Measurements from ENCODE around the gene PRRT4. TPM values are rescaled to one million over a fixed set of nuclear protein-coding genes. Genes with fewer than 3 reads are reported as not detected.

Gene PRRT4
- total and polyA plus RNA-seq, 5 donors from 2014 or later, result 0.06 to 0.42 TPM; not detected in 3

DNA sequence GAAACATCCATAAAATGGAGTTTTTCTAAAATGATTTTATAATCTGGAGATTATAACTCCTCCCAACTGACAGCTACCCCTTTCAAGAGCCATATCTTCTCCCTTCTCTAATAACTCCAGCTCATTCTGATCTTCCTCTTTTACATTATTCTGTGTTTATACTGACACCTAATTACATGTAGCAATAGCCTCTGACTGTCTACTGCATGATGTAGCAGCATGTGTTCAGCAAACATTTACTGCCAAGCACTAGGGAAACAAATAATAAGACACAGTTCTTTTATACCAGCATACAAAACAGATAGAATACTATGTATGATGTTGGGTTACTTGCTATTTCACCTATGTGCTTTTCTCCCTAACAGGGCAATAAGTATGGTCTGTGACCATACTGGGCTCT lies 38.5 kb downstream of the PRRT4 start:
- Histone ChIP-seq H3K9me3 (ENCODE audit: control insufficient read depth in 2 of 2, low read length in 2 of 2) (no peaks in the 10 kb centered on the region), H3K4me1 (ENCODE audit: control insufficient read depth, insufficient read depth, low read length, poor library complexity, severe bottlenecking) (no peaks in the 10 kb centered on the region), H3K36me3 (ENCODE audit: control insufficient read depth, insufficient read depth, low read length) (peaks cover 73% of the 10 kb centered on the region), H3K4me3 (ENCODE audit: low read depth, low read length) (no peak overlapping the region), H3K27me3 (ENCODE audit: control insufficient read depth, insufficient read depth, low read length) (no peaks in the 10 kb centered on the region), H3K27ac (ENCODE audit: insufficient read depth, low read length, poor library complexity, severe bottlenecking) (no peak overlapping the region)
- H3K27ac Mint-ChIP-seq, result peak overlapping the region in 1 of 3 donors; percentile 75
- no peaks in the 10 kb centered on the region for H3K27me3 Mint-ChIP-seq
- no peaks in the 10 kb centered on the region for H3K9me3 Mint-ChIP-seq
- peaks cover 5 to 20% (median 10%) of the 10 kb centered on the region in 4 donors for H3K4me1 Mint-ChIP-seq
- peaks cover 41% of the 10 kb centered on the region for H3K36me3 Mint-ChIP-seq
- ATAC-seq (ENCODE audit: low read depth in 2 of 2) (no peak), DNase-seq (no peak)
- H3K4me3 Mint-ChIP-seq, result no peak overlapping the region

- Mint-ChIP-seq H3K9me3 (peaks cover 0 to 1% (median 0%) of the 10 kb centered on the region in 7 donors), H3K4me1 (peaks cover 5 to 20% (median 10%) of the 10 kb centered on the region in 4 donors), H3K27me3 (no peaks in the 10 kb centered on the region), H3K4me3 (no peak overlapping the region), H3K36me3 (peaks cover 46% of the 10 kb centered on the region), H3K27ac (peak overlapping the region in 1 of 3 donors; percentile 43)
- Histone ChIP-seq H3K27ac (ENCODE audit: insufficient read depth, low read length, poor library complexity, severe bottlenecking) (no peak overlapping the region), H3K4me1 (ENCODE audit: control insufficient read depth, insufficient read depth, low read length, poor library complexity, severe bottlenecking) (no peaks in the 10 kb centered on the region), H3K36me3 (ENCODE audit: control insufficient read depth, insufficient read depth, low read length) (peaks cover 75% of the 10 kb centered on the region), H3K9me3 (ENCODE audit: control insufficient read depth in 2 of 2, low read length in 2 of 2) (no peaks in the 10 kb centered on the region), H3K27me3 (ENCODE audit: control insufficient read depth, insufficient read depth, low read length) (no peaks in the 10 kb centered on the region), H3K4me3 (ENCODE audit: low read depth, low read length) (no peak overlapping the region)
- ATAC-seq (ENCODE audit: low read depth in 2 of 2) (peak; percentile 53 to 60), DNase-seq (peak in 2 of 3 donors; percentile 5 to 64)
Observed at GRCh38 chr7:128322040-128322643, 39.3 kb downstream of the PRRT4 start.

DNA sequence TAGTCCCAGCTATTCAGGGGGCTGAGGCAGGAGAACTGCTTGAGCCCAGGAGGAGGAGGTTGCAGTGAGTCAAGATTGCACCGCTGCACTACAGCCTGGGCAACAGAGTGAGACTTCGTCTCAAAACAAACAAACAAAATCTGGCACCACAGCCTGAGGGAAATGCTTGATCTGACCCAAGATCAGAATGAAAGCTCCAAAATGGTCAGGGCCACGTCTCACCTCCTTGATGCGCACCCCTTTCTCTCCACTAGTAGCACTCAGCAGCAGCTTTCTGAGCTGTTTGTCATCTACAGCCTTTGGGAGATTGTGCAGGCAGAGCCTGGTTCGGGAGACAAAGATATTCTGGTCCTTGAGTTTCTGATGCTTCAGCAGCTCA lies 40.5 kb downstream of the PRRT4 start:
- peak overlapping the region; percentile 43 to 82 (median 76) for H3K27ac Mint-ChIP-seq
- no peaks in the 10 kb centered on the region for H3K9me3 ChIP-seq (ENCODE audit: control insufficient read depth in 2 of 2, low read length in 2 of 2)
- H3K4me3 Mint-ChIP-seq, result no peak overlapping the region
- no peaks in the 10 kb centered on the region for H3K27me3 Mint-ChIP-seq
- peaks cover 81% of the 10 kb centered on the region for H3K36me3 ChIP-seq (ENCODE audit: control insufficient read depth, insufficient read depth, low read length)
- ATAC-seq (ENCODE audit: low read depth in 2 of 2), result no peak
- no peak overlapping the region for H3K27ac ChIP-seq (ENCODE audit: insufficient read depth, low read length, poor library complexity, severe bottlenecking)
- no peaks in the 10 kb centered on the region for H3K27me3 ChIP-seq (ENCODE audit: control insufficient read depth, insufficient read depth, low read length)
- DNase-seq, result no peak
- H3K9me3 Mint-ChIP-seq, result peaks cover 0 to 1% (median 0%) of the 10 kb centered on the region in 7 donors
- no peaks in the 10 kb centered on the region for H3K4me1 ChIP-seq (ENCODE audit: control insufficient read depth, insufficient read depth, low read length, poor library complexity, severe bottlenecking)
- no peak overlapping the region for H3K4me3 ChIP-seq (ENCODE audit: low read depth, low read length)
- peaks cover 5 to 20% (median 10%) of the 10 kb centered on the region in 4 donors for H3K4me1 Mint-ChIP-seq
- H3K36me3 Mint-ChIP-seq, result peaks cover 51% of the 10 kb centered on the region

DNA sequence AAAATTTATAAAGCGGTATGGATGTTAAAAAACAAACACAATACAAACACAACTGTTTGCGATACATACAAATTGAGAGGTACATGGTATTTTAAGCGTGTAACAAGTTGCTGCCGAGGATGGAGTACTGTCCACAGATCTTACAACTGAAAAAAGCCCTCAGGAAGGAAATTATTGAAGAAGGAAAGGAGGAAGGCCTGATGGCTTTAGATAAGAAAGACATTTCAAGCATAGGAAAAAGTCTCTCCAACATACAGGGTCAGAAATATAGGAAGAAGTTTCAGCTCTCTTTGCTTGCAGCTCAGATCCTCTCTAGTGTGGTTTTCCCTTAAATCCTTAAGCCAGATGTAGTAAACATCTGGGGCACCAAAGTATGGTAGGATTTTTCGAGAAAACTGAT lies 42.8 kb downstream of the PRRT4 start:
- no peaks in the 10 kb centered on the region for H3K4me1 ChIP-seq (ENCODE audit: control insufficient read depth, insufficient read depth, low read length, poor library complexity, severe bottlenecking)
- H3K4me3 ChIP-seq (ENCODE audit: low read depth, low read length), result no peak overlapping the region
- Mint-ChIP-seq H3K27ac (peak overlapping the region in 2 of 3 donors; percentile 3 to 24), H3K9me3 (peaks cover 0 to 1% (median 0%) of the 10 kb centered on the region in 7 donors), H3K4me1 (peaks cover 5 to 20% (median 9%) of the 10 kb centered on the region in 4 donors), H3K27me3 (no peaks in the 10 kb centered on the region), H3K36me3 (peaks cover 56% of the 10 kb centered on the region), H3K4me3 (no peak overlapping the region)
- DNase-seq (no peak), ATAC-seq (ENCODE audit: low read depth in 2 of 2) (no peak)
- H3K27me3 ChIP-seq (ENCODE audit: control insufficient read depth, insufficient read depth, low read length), result no peaks in the 10 kb centered on the region
- H3K36me3 ChIP-seq (ENCODE audit: control insufficient read depth, insufficient read depth, low read length), result peaks cover 81% of the 10 kb centered on the region
- H3K27ac ChIP-seq (ENCODE audit: insufficient read depth, low read length, poor library complexity, severe bottlenecking), result no peak overlapping the region
- H3K9me3 ChIP-seq (ENCODE audit: control insufficient read depth in 2 of 2, low read length in 2 of 2), result no peaks in the 10 kb centered on the region

GRCh38 chr7:128311013-128311412 lies 50.5 kb downstream of the PRRT4 start:
- Histone ChIP-seq H3K36me3 (ENCODE audit: control insufficient read depth, insufficient read depth, low read length) (peaks cover 81% of the 10 kb centered on the region), H3K9me3 (ENCODE audit: control insufficient read depth in 2 of 2, low read length in 2 of 2) (no peaks in the 10 kb centered on the region), H3K4me3 (ENCODE audit: low read depth, low read length) (no peak overlapping the region), H3K4me1 (ENCODE audit: control insufficient read depth, insufficient read depth, low read length, poor library complexity, severe bottlenecking) (no peaks in the 10 kb centered on the region), H3K27ac (ENCODE audit: insufficient read depth, low read length, poor library complexity, severe bottlenecking) (no peak overlapping the region), H3K27me3 (ENCODE audit: control insufficient read depth, insufficient read depth, low read length) (no peaks in the 10 kb centered on the region)
- Mint-ChIP-seq H3K4me3 (no peak overlapping the region), H3K4me1 (peaks cover 0 to 3% (median 0%) of the 10 kb centered on the region in 4 donors), H3K36me3 (peaks cover 70% of the 10 kb centered on the region), H3K27me3 (no peaks in the 10 kb centered on the region), H3K27ac (no peak overlapping the region), H3K9me3 (no peaks in the 10 kb centered on the region)
- no peak for ATAC-seq (ENCODE audit: low read depth in 2 of 2)
- DNase-seq, result no peak

- H3K27ac ChIP-seq (ENCODE audit: insufficient read depth, low read length, poor library complexity, severe bottlenecking), result no peak overlapping the region
- DNase-seq, result no peak
- Mint-ChIP-seq H3K4me3 (no peak overlapping the region), H3K36me3 (peaks cover 71% of the 10 kb centered on the region), H3K4me1 (peaks cover 0 to 3% (median 0%) of the 10 kb centered on the region in 4 donors), H3K9me3 (no peaks in the 10 kb centered on the region), H3K27ac (no peak overlapping the region), H3K27me3 (no peaks in the 10 kb centered on the region)
- H3K27me3 ChIP-seq (ENCODE audit: control insufficient read depth, insufficient read depth, low read length), result no peaks in the 10 kb centered on the region
- ATAC-seq (ENCODE audit: low read depth in 2 of 2), result no peak
- no peak overlapping the region for H3K4me3 ChIP-seq (ENCODE audit: low read depth, low read length)
- H3K4me1 ChIP-seq (ENCODE audit: control insufficient read depth, insufficient read depth, low read length, poor library complexity, severe bottlenecking), result no peaks in the 10 kb centered on the region
- peaks cover 81% of the 10 kb centered on the region for H3K36me3 ChIP-seq (ENCODE audit: control insufficient read depth, insufficient read depth, low read length)
- no peaks in the 10 kb centered on the region for H3K9me3 ChIP-seq (ENCODE audit: control insufficient read depth in 2 of 2, low read length in 2 of 2)
Observed at GRCh38 chr7:128310499-128310898, 51.0 kb downstream of the PRRT4 start.

DNA sequence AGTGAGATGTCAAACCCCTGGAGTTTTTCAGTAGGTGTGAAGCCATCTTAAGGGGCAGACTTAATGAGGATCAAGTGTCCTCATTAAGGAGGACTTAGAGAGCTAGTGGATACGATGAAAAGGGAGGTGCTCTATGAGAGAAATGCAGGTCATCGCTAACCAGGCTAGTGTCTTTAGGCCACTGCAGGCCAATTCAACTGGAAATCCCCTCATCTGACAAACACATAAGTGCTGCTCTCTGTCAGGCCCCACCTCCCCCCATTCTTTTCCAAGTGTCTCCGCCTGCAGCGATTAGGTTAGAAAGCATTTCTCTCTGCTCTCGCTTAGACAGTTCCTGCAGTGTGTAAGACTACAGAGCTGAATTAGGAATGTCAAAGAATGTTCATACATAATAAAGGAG lies 51.5 kb downstream of the PRRT4 start:
- H3K27me3 Mint-ChIP-seq, result no peaks in the 10 kb centered on the region
- no peaks in the 10 kb centered on the region for H3K4me1 ChIP-seq (ENCODE audit: control insufficient read depth, insufficient read depth, low read length, poor library complexity, severe bottlenecking)
- no peak overlapping the region for H3K27ac ChIP-seq (ENCODE audit: insufficient read depth, low read length, poor library complexity, severe bottlenecking)
- DNase-seq (no peak), ATAC-seq (ENCODE audit: low read depth in 2 of 2) (no peak)
- no peaks in the 10 kb centered on the region for H3K27me3 ChIP-seq (ENCODE audit: control insufficient read depth, insufficient read depth, low read length)
- no peak overlapping the region for H3K27ac Mint-ChIP-seq
- no peaks in the 10 kb centered on the region for H3K9me3 Mint-ChIP-seq
- H3K4me3 Mint-ChIP-seq, result no peak overlapping the region
- H3K36me3 ChIP-seq (ENCODE audit: control insufficient read depth, insufficient read depth, low read length), result peaks cover 79% of the 10 kb centered on the region
- no peak overlapping the region for H3K4me3 ChIP-seq (ENCODE audit: low read depth, low read length)
- peaks cover 71% of the 10 kb centered on the region for H3K36me3 Mint-ChIP-seq
- H3K4me1 Mint-ChIP-seq, result peaks cover 0 to 3% (median 0%) of the 10 kb centered on the region in 4 donors
- no peaks in the 10 kb centered on the region for H3K9me3 ChIP-seq (ENCODE audit: control insufficient read depth in 2 of 2, low read length in 2 of 2)

DNA sequence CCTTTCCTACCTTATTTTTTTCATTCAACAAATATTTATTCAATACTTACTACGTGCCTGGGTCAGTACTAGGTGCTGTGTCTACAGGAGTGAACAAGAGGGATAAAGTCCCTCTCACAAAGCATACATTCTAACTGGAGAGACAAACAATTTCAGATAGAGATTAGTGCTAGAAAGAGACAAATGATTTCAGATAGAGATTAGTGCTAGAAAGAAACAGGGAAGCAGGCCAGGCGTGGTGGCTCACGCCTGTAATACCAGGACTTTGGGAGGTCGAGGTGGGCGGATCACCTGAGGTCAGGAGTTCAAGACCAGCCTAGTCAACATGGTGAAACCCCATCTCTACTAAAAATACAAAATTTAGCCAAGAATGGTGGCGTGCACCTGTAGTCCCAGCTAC lies 52.4 kb downstream of the PRRT4 start:
- Histone ChIP-seq H3K36me3 (ENCODE audit: control insufficient read depth, insufficient read depth, low read length) (peaks cover 75% of the 10 kb centered on the region), H3K27me3 (ENCODE audit: control insufficient read depth, insufficient read depth, low read length) (no peaks in the 10 kb centered on the region), H3K4me1 (ENCODE audit: control insufficient read depth, insufficient read depth, low read length, poor library complexity, severe bottlenecking) (no peaks in the 10 kb centered on the region), H3K4me3 (ENCODE audit: low read depth, low read length) (no peak overlapping the region), H3K9me3 (ENCODE audit: control insufficient read depth in 2 of 2, low read length in 2 of 2) (no peaks in the 10 kb centered on the region), H3K27ac (ENCODE audit: insufficient read depth, low read length, poor library complexity, severe bottlenecking) (no peak overlapping the region)
- no peak for ATAC-seq (ENCODE audit: low read depth in 2 of 2)
- H3K4me3 Mint-ChIP-seq, result no peak overlapping the region
- peaks cover 67% of the 10 kb centered on the region for H3K36me3 Mint-ChIP-seq
- peaks cover 0 to 3% (median 0%) of the 10 kb centered on the region in 4 donors for H3K4me1 Mint-ChIP-seq
- DNase-seq, result no peak
- no peaks in the 10 kb centered on the region for H3K27me3 Mint-ChIP-seq
- H3K27ac Mint-ChIP-seq, result peak overlapping the region in 1 of 3 donors; percentile 11
- H3K9me3 Mint-ChIP-seq, result no peaks in the 10 kb centered on the region

Data from CD4-positive, CD25-positive, alpha-beta regulatory T cell (primary cell).